HEK293 (cell line): ENCODE results near the gene GLO1.

ENCODE experiments used
- KLF1 ChIP-seq: fragments of 450-650 bp; formaldehyde crosslinking; IDR thresholded peaks from 2 replicates; pipeline ENCODE4 v1.5.1; 2016; ENCODE audit warnings: missing biosample characterization, missing genetic modification characterization
- ZNF155 ChIP-seq: fragments of 450-650 bp; formaldehyde crosslinking; IDR thresholded peaks from 2 replicates; pipeline ENCODE4 v1.5.1; 2016; ENCODE audit warnings: missing biosample characterization, missing genetic modification characterization
- ZNF449 ChIP-seq: fragments of 450-650 bp; formaldehyde crosslinking; IDR thresholded peaks from 2 replicates; pipeline ENCODE4 v1.5.1; 2017; ENCODE audit warnings: missing biosample characterization, mild to moderate bottlenecking, missing genetic modification characterization, moderate library complexity
- ZNF561 ChIP-seq: fragments of 450-650 bp; IDR thresholded peaks from 2 replicates; pipeline ENCODE4 v1.5.1; 2018; ENCODE audit warnings: missing biosample characterization, missing genetic modification characterization, borderline replicate concordance
- TF ChIP-seq, protein P1 (sequence below): fragments of 450-650 bp; formaldehyde crosslinking; IDR thresholded peaks from 2 replicates; pipeline ENCODE4 v1.5.1; 2016; ENCODE audit warnings: missing biosample characterization, missing genetic modification characterization
- TF ChIP-seq, protein P2 (sequence below): fragments of 450-650 bp; formaldehyde crosslinking; IDR thresholded peaks from 2 replicates; pipeline ENCODE4 v1.5.1; 2016; ENCODE audit warnings: missing biosample characterization, missing genetic modification characterization, borderline replicate concordance

DNA sequence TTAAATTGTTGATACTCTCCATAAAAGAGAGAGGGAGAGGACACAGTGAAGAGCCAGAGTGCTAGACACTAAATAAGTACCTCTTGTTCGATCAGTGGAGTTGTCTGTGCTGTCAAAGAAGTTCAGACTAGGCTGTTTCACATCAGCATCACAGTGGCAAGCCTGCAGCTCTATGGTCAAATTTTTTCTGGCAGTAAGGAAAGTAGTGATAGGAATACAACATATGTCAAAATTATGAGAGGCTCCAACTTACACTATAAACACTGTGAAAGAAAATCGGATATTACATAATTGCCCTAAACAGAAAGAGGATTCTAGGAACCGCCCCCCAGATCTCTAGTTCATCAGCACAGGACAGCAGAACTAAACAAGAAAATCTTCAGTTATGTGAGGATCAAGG lies 35.3 kb upstream of the GLO1 start:
- TF ChIP-seq ZNF155 (tag by site-specific recombination) (no peak), ZNF449 (no peak), KLF1 (no peak), ZNF561 (no peak)
- TF ChIP-seq, protein P1, sequence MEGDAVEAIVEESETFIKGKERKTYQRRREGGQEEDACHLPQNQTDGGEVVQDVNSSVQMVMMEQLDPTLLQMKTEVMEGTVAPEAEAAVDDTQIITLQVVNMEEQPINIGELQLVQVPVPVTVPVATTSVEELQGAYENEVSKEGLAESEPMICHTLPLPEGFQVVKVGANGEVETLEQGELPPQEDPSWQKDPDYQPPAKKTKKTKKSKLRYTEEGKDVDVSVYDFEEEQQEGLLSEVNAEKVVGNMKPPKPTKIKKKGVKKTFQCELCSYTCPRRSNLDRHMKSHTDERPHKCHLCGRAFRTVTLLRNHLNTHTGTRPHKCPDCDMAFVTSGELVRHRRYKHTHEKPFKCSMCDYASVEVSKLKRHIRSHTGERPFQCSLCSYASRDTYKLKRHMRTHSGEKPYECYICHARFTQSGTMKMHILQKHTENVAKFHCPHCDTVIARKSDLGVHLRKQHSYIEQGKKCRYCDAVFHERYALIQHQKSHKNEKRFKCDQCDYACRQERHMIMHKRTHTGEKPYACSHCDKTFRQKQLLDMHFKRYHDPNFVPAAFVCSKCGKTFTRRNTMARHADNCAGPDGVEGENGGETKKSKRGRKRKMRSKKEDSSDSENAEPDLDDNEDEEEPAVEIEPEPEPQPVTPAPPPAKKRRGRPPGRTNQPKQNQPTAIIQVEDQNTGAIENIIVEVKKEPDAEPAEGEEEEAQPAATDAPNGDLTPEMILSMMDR (tag by site-specific recombination): no peak
- TF ChIP-seq, protein P2, sequence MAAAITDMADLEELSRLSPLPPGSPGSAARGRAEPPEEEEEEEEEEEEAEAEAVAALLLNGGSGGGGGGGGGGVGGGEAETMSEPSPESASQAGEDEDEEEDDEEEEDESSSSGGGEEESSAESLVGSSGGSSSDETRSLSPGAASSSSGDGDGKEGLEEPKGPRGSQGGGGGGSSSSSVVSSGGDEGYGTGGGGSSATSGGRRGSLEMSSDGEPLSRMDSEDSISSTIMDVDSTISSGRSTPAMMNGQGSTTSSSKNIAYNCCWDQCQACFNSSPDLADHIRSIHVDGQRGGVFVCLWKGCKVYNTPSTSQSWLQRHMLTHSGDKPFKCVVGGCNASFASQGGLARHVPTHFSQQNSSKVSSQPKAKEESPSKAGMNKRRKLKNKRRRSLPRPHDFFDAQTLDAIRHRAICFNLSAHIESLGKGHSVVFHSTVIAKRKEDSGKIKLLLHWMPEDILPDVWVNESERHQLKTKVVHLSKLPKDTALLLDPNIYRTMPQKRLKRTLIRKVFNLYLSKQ: no peak
